ENCODE data around the gene TRAPPC2L.

TRAPPC2L gene

DNA sequence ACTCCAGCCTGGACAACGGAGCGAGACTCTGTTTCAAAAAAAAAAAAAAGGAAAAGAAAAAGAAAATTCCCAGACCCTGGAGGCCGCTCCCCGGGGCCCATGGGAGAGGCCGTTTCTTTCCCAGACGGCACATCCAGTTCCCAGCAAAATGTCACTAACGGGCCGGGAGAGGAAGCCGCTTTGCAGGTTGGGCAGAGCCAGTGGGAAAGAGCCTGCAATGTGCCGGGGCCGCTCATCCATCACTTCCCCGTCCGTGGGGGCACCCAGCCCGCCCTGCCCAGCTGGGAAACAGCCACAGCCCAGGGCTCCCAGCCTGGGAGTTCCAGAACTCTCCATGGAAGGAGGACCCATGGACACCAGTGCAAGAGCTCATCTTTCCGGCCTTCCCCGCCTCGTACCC, 51.4 kb downstream of the TRAPPC2L start:
- H2AFZ ChIP-seq (ENCODE audit: low read length): no peak overlapping the region
- no peaks in the 10 kb centered on the region for H3K9me2 ChIP-seq (replicated peaks; ENCODE audit: insufficient read depth, low read length)
- H3K4me2 ChIP-seq (ENCODE audit: low read depth, low read length): no peak overlapping the region
- DNase-seq: no peak
- no peaks in the 10 kb centered on the region for H3K4me1 ChIP-seq (ENCODE audit: low read length)
- H3F3A ChIP-seq (ENCODE audit: insufficient read depth, low read length): no peaks in the 10 kb centered on the region
- H3K9ac ChIP-seq (ENCODE audit: low read length): no peak overlapping the region
- no peak overlapping the region for H3K4me3 ChIP-seq (ENCODE audit: low read length)
- no peaks in the 10 kb centered on the region for H3K27me3 ChIP-seq (replicated peaks; ENCODE audit: insufficient read depth, low read length)
- peaks cover 72% of the 10 kb centered on the region for H3K79me2 ChIP-seq (ENCODE audit: low read length)
- no peaks in the 10 kb centered on the region for H3K36me3 ChIP-seq (replicated peaks; ENCODE audit: insufficient read depth, low read length)
- no peak for TF ChIP-seq EZH2 (optimal IDR thresholded peaks at IDR 0.05; ENCODE audit: low read depth, low read length)
- TF ChIP-seq, protein P1, sequence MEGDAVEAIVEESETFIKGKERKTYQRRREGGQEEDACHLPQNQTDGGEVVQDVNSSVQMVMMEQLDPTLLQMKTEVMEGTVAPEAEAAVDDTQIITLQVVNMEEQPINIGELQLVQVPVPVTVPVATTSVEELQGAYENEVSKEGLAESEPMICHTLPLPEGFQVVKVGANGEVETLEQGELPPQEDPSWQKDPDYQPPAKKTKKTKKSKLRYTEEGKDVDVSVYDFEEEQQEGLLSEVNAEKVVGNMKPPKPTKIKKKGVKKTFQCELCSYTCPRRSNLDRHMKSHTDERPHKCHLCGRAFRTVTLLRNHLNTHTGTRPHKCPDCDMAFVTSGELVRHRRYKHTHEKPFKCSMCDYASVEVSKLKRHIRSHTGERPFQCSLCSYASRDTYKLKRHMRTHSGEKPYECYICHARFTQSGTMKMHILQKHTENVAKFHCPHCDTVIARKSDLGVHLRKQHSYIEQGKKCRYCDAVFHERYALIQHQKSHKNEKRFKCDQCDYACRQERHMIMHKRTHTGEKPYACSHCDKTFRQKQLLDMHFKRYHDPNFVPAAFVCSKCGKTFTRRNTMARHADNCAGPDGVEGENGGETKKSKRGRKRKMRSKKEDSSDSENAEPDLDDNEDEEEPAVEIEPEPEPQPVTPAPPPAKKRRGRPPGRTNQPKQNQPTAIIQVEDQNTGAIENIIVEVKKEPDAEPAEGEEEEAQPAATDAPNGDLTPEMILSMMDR (IDR thresholded peaks at IDR 0.05; ENCODE audit: low read length): no peak
- no peak for TF ChIP-seq EZH2phosphoT487 (IDR thresholded peaks at IDR 0.05; ENCODE audit: low read length)
- no peaks in the 10 kb centered on the region for H3K9me3 ChIP-seq (replicated peaks; ENCODE audit: insufficient read depth, low read length)
- H4K20me1 ChIP-seq (ENCODE audit: insufficient read depth, low read length): no peaks in the 10 kb centered on the region
- no peak overlapping the region for H3K27ac ChIP-seq (ENCODE audit: low read length)

DNA sequence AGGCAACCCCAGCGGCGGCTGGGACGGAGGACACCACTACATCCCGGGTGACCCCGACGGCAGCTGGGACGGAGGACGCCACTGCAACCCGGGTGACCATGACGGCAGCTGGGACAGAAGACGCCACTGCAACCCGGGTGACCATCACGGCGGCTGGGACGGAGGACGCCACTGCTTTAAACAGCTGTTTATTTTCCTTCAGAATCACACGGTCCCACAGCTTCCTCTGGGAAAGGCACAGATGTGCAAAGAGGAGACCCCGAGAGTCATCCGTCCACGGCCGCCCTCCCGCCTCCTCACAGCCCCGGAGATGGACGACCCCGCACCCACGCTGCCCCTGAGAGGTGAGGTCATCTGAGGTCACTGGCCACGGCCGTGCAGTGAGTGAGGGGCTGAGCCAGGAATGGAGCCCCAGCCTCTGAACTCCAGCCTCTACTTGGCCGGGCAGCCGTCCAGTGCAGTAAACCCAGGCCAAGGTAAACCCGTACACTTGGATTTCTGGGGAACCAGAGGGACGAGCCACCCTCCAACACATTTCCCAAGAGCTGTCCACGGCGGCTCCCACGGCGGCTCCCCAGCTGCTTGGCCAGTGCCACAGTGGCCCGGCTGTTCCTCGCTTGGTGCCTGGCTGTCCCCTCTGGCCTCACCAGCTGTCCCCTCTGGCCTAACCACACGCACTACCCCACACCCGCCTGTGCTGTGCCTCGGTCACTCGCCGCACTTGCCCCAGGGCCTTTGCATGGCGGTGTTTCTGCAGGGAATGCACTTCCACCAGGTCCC, 52.7 kb downstream of the TRAPPC2L start:
- H3K4me2 ChIP-seq (ENCODE audit: low read depth, low read length): no peak overlapping the region
- H3K36me3 ChIP-seq (replicated peaks; ENCODE audit: insufficient read depth, low read length): no peaks in the 10 kb centered on the region
- no peak overlapping the region for H3K27ac ChIP-seq (ENCODE audit: low read length)
- no peak for DNase-seq
- H3F3A ChIP-seq (ENCODE audit: insufficient read depth, low read length): no peaks in the 10 kb centered on the region
- H3K9ac ChIP-seq (ENCODE audit: low read length): no peak overlapping the region
- no peaks in the 10 kb centered on the region for H4K20me1 ChIP-seq (ENCODE audit: insufficient read depth, low read length)
- TF ChIP-seq, protein P1 (IDR thresholded peaks at IDR 0.05; ENCODE audit: low read length): no peak
- no peak for TF ChIP-seq EZH2 (optimal IDR thresholded peaks at IDR 0.05; ENCODE audit: low read depth, low read length)
- TF ChIP-seq EZH2phosphoT487 (IDR thresholded peaks at IDR 0.05; ENCODE audit: low read length): no peak
- H3K79me2 ChIP-seq (ENCODE audit: low read length): peaks cover 85% of the 10 kb centered on the region
- no peak overlapping the region for H3K4me3 ChIP-seq (ENCODE audit: low read length)
- no peaks in the 10 kb centered on the region for H3K9me3 ChIP-seq (replicated peaks; ENCODE audit: insufficient read depth, low read length)
- no peaks in the 10 kb centered on the region for H3K9me2 ChIP-seq (replicated peaks; ENCODE audit: insufficient read depth, low read length)
- no peak overlapping the region for H2AFZ ChIP-seq (ENCODE audit: low read length)
- no peaks in the 10 kb centered on the region for H3K27me3 ChIP-seq (replicated peaks; ENCODE audit: insufficient read depth, low read length)
- no peaks in the 10 kb centered on the region for H3K4me1 ChIP-seq (ENCODE audit: low read length)

DNA sequence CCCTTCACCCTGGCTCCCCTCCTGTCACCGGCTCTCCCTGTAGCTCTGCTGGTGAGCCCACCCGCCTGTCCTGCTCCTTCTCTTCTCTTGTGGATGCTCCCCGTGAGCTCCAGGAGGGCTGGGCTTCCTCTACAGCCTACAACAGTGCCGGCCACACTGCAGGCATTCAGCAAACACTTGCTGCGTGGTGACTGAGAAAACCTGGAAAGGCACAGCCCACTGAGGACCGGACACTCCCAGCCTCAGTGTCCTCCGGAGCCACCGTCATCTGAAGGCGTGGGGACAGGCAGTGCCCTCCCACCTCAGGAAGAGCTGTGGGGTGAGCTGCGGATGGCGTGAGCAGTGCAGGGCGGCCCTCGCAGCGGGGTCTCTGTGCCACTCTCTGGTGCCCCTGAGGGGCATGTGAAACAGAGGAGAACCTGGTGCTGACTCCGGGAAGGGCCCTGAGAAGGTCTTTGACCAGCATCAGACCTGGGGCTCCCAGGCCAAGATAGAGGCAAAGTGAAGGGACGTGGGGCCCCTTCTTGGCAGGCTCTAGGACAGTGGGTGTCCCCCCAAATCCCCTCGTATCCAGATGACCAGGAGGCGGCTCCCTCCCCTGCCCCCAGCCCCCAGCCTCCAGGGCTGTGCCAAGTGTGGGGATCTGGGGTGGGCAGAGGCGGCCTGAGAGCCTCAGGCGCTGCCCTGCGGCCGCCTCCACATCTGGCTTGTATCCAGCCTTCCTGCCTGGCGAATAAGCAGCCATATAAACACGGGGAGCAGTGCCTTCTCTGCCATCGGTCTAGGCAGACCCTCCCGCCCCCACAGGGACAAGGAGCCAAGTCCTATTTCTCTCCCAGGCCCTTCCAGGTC, 53.6 kb downstream of the TRAPPC2L start:
- H3K27ac ChIP-seq (ENCODE audit: low read length): no peak overlapping the region
- no peaks in the 10 kb centered on the region for H3K27me3 ChIP-seq (replicated peaks; ENCODE audit: insufficient read depth, low read length)
- H3F3A ChIP-seq (ENCODE audit: insufficient read depth, low read length): no peaks in the 10 kb centered on the region
- no peak overlapping the region for H2AFZ ChIP-seq (ENCODE audit: low read length)
- H3K79me2 ChIP-seq (ENCODE audit: low read length): peaks cover 83% of the 10 kb centered on the region
- H3K9ac ChIP-seq (ENCODE audit: low read length): no peak overlapping the region
- H3K9me3 ChIP-seq (replicated peaks; ENCODE audit: insufficient read depth, low read length): no peaks in the 10 kb centered on the region
- H3K4me2 ChIP-seq (ENCODE audit: low read depth, low read length): no peak overlapping the region
- no peaks in the 10 kb centered on the region for H3K4me1 ChIP-seq (ENCODE audit: low read length)
- no peak for DNase-seq
- no peak for TF ChIP-seq EZH2phosphoT487 (IDR thresholded peaks at IDR 0.05; ENCODE audit: low read length)
- H3K36me3 ChIP-seq (replicated peaks; ENCODE audit: insufficient read depth, low read length): no peaks in the 10 kb centered on the region
- no peaks in the 10 kb centered on the region for H3K9me2 ChIP-seq (replicated peaks; ENCODE audit: insufficient read depth, low read length)
- H4K20me1 ChIP-seq (ENCODE audit: insufficient read depth, low read length): no peaks in the 10 kb centered on the region
- H3K4me3 ChIP-seq (ENCODE audit: low read length): no peak overlapping the region
